SK-N-SH (cell line): ENCODE data around the gene ACTR3.

Experiments used
- CTCF ChIP-seq: fragments of 200-600 bp; sonication (generic); IDR thresholded peaks from 2 replicates; pipeline ENCODE4 v1.6.1; 2017; ENCODE audit warnings: antibody characterized with exemption, mild to moderate bottlenecking, moderate library complexity
- EP300 ChIP-seq, 2 experiments: IDR thresholded peaks; 2 replicates each; pipeline versions ENCODE4 v1.4.0 to v1.6.1; 2012; ENCODE audit warnings: borderline replicate concordance in 1 of 2, low read depth in 1 of 2, low read length in 1 of 2
- FOSL2 ChIP-seq: IDR thresholded peaks from 2 replicates; pipeline ENCODE4 v1.4.0; 2012; ENCODE audit warnings: low read depth, mild to moderate bottlenecking, moderate library complexity, borderline replicate concordance
- POLR2AphosphoS5 ChIP-seq: IDR thresholded peaks from 2 replicates; pipeline ENCODE4 v1.6.1; 2012; ENCODE audit warnings: low read depth, low read length
- SIN3A ChIP-seq: IDR thresholded peaks from 2 replicates; pipeline ENCODE4 v1.6.1; 2012; ENCODE audit warnings: low read depth, mild to moderate bottlenecking, low read length, moderate library complexity, borderline replicate concordance
- TEAD4 ChIP-seq: IDR thresholded peaks from 2 replicates; pipeline ENCODE4 v1.4.0; 2012; ENCODE audit warnings: mild to moderate bottlenecking, borderline replicate concordance; ENCODE audit not compliant: insufficient read depth

- TF ChIP-seq CTCF (no peak), TEAD4 (no peak), EP300 (IDR thresholded peaks at IDR 0.05; ENCODE audit: borderline replicate concordance in 1 of 2, low read depth in 1 of 2, low read length in 1 of 2) (no peak), POLR2AphosphoS5 (no peak), SIN3A (no peak), FOSL2 (no peak)
Observed at GRCh38 chr2:113964436-113964835, 74.5 kb downstream of the ACTR3 start.
